HepG2 (cell line): ENCODE results near the gene MYO10. TPM values are rescaled to one million over a fixed set of nuclear protein-coding genes. Genes with fewer than 3 reads are reported as not detected.

Source experiments
- ATAC-seq: fragments of 200-7000 bp; cut with Tn5 transposase; 3 replicates; pipeline ENCODE4 v1.9.1; 2020; ENCODE audit warnings: mild to moderate bottlenecking, moderate library complexity
- BruUV-seq: library from RNA; stranded (reverse); fragments of 400-500 nt; replicated peaks from 2 replicates; lab custom pipeline; 2021; lab: Mats Ljungman, UMichigan
- CTCF ChIA-PET: fragments of 300-600 bp; formaldehyde crosslinking; extraction: SDS; loops from one replicate; lab custom pipeline; 2021; ENCODE audit warnings: low total read pairs, inconsistent platforms, low intra/inter-chr PET ratio; lab: Yijun Ruan, JAX
- POLR2A ChIA-PET: fragments of 350-600 bp; sonication (Branson Sonifier 250); formaldehyde crosslinking; loops from one replicate; lab custom pipeline; 2020; ENCODE audit warnings: antibody characterized with exemption, inconsistent platforms; lab: Yijun Ruan, JAX
- DNase-seq: peaks from one replicate; pipeline ENCODE4 v3.0.0-alpha.2; 2015; ENCODE audit warnings: low spot score
- FAIRE-seq: peaks from 3 replicates; lab custom pipeline; 2011; peaks lifted over from hg19 to GRCh38; lab: Jason Lieb, UNC
- H2AFZ ChIP-seq: one replicate; pipeline ENCODE4 v1.6.1; 2011; ENCODE audit warnings: low read length, inconsistent platforms
- H3K27ac ChIP-seq: fragments of 300-600 bp; 3 replicates; pipeline ENCODE4 v1.8.0; 2011; ENCODE audit warnings: mixed run types, mild to moderate bottlenecking, mixed read lengths, low read length, inconsistent platforms; ENCODE audit not compliant: insufficient read depth; ENCODE audit errors: extremely low read length
- H3K27me3 ChIP-seq, 2 experiments: fragments of 200-600 bp in 1 of 2; 2 replicates in 1 of 2; 3 replicates in 1 of 2; pipeline versions ENCODE4 v1.6.0 to v1.8.0; 2011; ENCODE audit warnings: low read length in 2 of 2, mild to moderate bottlenecking in 2 of 2, moderate library complexity in 2 of 2, inconsistent platforms in 1 of 2; ENCODE audit not compliant: insufficient read depth in 2 of 2, control insufficient read depth in 1 of 2
- H3K36me3 ChIP-seq, 2 experiments: fragments of 200-600 bp in 1 of 2; replicated peaks in 1 of 2; 2 replicates in 1 of 2; 3 replicates in 1 of 2; pipeline versions ENCODE4 v1.5.1 to v1.8.0; 2011; ENCODE audit warnings: low read length in 2 of 2, inconsistent platforms in 1 of 2; ENCODE audit not compliant: insufficient read depth in 2 of 2, control insufficient read depth in 1 of 2
- H3K4me1 ChIP-seq: 2 replicates; pipeline ENCODE4 v1.5.1; 2012; ENCODE audit warnings: low read length, inconsistent platforms; ENCODE audit not compliant: insufficient read depth
- H3K4me2 ChIP-seq: 2 replicates; pipeline ENCODE4 v1.6.0; 2011; ENCODE audit warnings: low read depth, low read length, inconsistent platforms
- H3K4me3 ChIP-seq, 3 experiments: fragments of 200-600 bp in 1 of 3; sonication (generic), shearing (Covaris generic) in 1 of 3; replicated peaks in 1 of 3; 2 replicates each; pipeline ENCODE4 v1.5.1; 2011 to 2016; ENCODE audit warnings: low read length in 3 of 3, inconsistent platforms in 2 of 3, low read depth in 2 of 3, mild to moderate bottlenecking in 2 of 3, control low read depth in 1 of 3, mixed read lengths in 1 of 3; ENCODE audit not compliant: insufficient read depth in 1 of 3
- H3K79me2 ChIP-seq: one replicate; pipeline ENCODE4 v1.6.1; 2011; ENCODE audit warnings: low read length, inconsistent platforms; ENCODE audit not compliant: insufficient read depth
- H3K9ac ChIP-seq: 2 replicates; pipeline ENCODE4 v1.6.0; 2011; ENCODE audit warnings: mild to moderate bottlenecking, low read depth, low read length, inconsistent platforms; ENCODE audit not compliant: insufficient read depth
- H3K9me3 ChIP-seq: 2 replicates; pipeline ENCODE4 v1.5.1; 2012; ENCODE audit warnings: mild to moderate bottlenecking, low read length
- H4K20me1 ChIP-seq: 2 replicates; pipeline ENCODE4 v1.6.0; 2011; ENCODE audit warnings: inconsistent platforms, mild to moderate bottlenecking, low read length, moderate library complexity; ENCODE audit not compliant: insufficient read depth
- NPAS2 ChIP-seq: sonication (generic); formaldehyde crosslinking; IDR thresholded peaks from 2 replicates; pipeline ENCODE4 v1.8.0; 2022; ENCODE audit warnings: mild to moderate bottlenecking, missing genetic modification reagents, borderline replicate concordance
- ZBTB40 ChIP-seq, 2 experiments: fragments of 450-650 bp in 1 of 2; sonication (generic) in 1 of 2; formaldehyde crosslinking in 1 of 2; IDR thresholded peaks; 2 replicates each; pipeline versions ENCODE4 v1.6.1 to v1.8.0; 2016 to 2022; ENCODE audit warnings: antibody characterized with exemption in 1 of 2, mild to moderate bottlenecking in 1 of 2, missing genetic modification reagents in 1 of 2
- ZNF136 ChIP-seq: sonication (generic); formaldehyde crosslinking; IDR thresholded peaks from 2 replicates; pipeline ENCODE4 v1.8.1; 2022; ENCODE audit warnings: low read depth, mild to moderate bottlenecking, moderate library complexity, missing genetic modification reagents
- ZNF329 ChIP-seq: sonication (generic); formaldehyde crosslinking; IDR thresholded peaks from 2 replicates; pipeline ENCODE4 v1.9.0; 2021; ENCODE audit warnings: low read depth, mild to moderate bottlenecking, missing genetic modification reagents
- ZNF770 ChIP-seq: sonication (generic); formaldehyde crosslinking; IDR thresholded peaks from 2 replicates; pipeline ENCODE4 v1.5.0; 2020; ENCODE audit warnings: mild to moderate bottlenecking, missing genetic modification reagents
- WGBS: methylation state at CpG from one replicate; pipeline ENCODE4 v1.1.6; 2017; ENCODE audit warnings: low lambda C conversion rate; 5-methylcytosine and 5-hydroxymethylcytosine counted together
- in situ Hi-C: cut with HindIII; loops from 2 replicates; pipeline ENCODE4 v1.10.0; 2017; ENCODE audit warnings: low pct_unique_long_range_greater_than_20kb; ENCODE audit not compliant: extremely low pct_ligation_motif_present
- intact Hi-C: fragments of 100-400 bp; cut with micrococcal nuclease; formaldehyde crosslinking; loops from one replicate; pipeline ENCODE4 v1.10.0; 2022; ENCODE audit not compliant: unreplicated experiment
- polyA plus RNA-seq, 8 experiments: library from polyadenylated mRNA; depleted of rRNA in 3 of 8; stranded (reverse) in 7 of 8; unstranded in 1 of 8; fragments of >200 nt; fragmentation: Illumina TruSeq in 4 of 8; extraction: Trizol in 4 of 8; gene quantifications; 2 replicates each; pipeline versions ENCODE4 v1.2.1 to v1.2.3, GENCODE V29; 2011 to 2016; ENCODE audit warnings: low read depth in 4 of 8, missing spikeins in 1 of 8, mixed read lengths in 1 of 8; ENCODE audit not compliant: insufficient read depth in 1 of 8
- total RNA-seq, 5 experiments: library from RNA; depleted of rRNA; stranded (reverse); fragments of >200 nt; fragmentation: Illumina TruSeq; extraction: Trizol; gene quantifications; 2 replicates each; pipeline ENCODE4 v1.2.3, GENCODE V29; 2016; ENCODE audit warnings: low read depth in 1 of 5

The MYO10 gene
- total and polyA plus RNA-seq, 2 of the 13 experiments (the other 11 are each of a cell fraction or from before 2014, with no cell fraction given) = 4.5 to 14.0 TPM

- TF ChIP-seq ZBTB40 (IDR thresholded peaks at IDR 0.05) (peak; percentile 46), ZBTB40 (CRISPR knock-in tag; IDR thresholded peaks at IDR 0.05) (peak; percentile 96)
- TF ChIP-seq, all 625 proteins: peak for 1
These were observed 209.5 kb downstream of the MYO10 start (continued) for GRCh38 chr5:16726538-16726946.

GRCh38 chr5:16725575-16725974 lies 210.5 kb downstream of the MYO10 start:
- H3K36me3 ChIP-seq = peaks cover 1 to 6% of the 10 kb centered on the region in 2 experiments; a peak in 1 of 5 replicates
- no peak overlapping the region for H3K9ac ChIP-seq
- 96% methylated on average over 7 of the region's 7 CpGs for WGBS
- ChIA-PET CTCF (no interaction called here), POLR2A (interaction anchor here (1.0 to 1.6 kb wide), 4 partner anchors 10 to 32 kb away, joined by 3 to 5 read pairs (median 4); no protein-coding TSS in a partner anchor)
- no peak overlapping the region for H3K27ac ChIP-seq
- peaks cover 43% of the 10 kb centered on the region for H3K79me2 ChIP-seq
- intact Hi-C loops (no loop called here), in situ Hi-C loops (no loop called here)
- H3K9me3 ChIP-seq = no peaks in the 10 kb centered on the region
- DNase-seq (no peak), ATAC-seq (no peak), FAIRE-seq (no peak)
- H2AFZ ChIP-seq = no peak overlapping the region
- no TSS peak for BruUV-seq
- H3K27me3 ChIP-seq = no peaks in the 10 kb centered on the region
- H3K4me3 ChIP-seq = no peak overlapping the region
- peaks cover 48% of the 10 kb centered on the region for H3K4me1 ChIP-seq
- TF ChIP-seq NPAS2 (CRISPR knock-in tag) (no peak), ZNF329 (CRISPR knock-in tag) (no peak), ZNF136 (no peak), ZNF770 (peak; percentile 44; the same call in 1 of the 2 replicates)
- peaks cover 4% of the 10 kb centered on the region; the same call in 1 of the 2 replicates for H4K20me1 ChIP-seq
- H3K4me2 ChIP-seq = no peak overlapping the region
